Measurements from ENCODE around the gene CACNB4.

The CACNB4 gene

GRCh38 chr2:151845481-151845880, 253.4 kb downstream of the CACNB4 start:
- TF ChIP-seq, protein P1, sequence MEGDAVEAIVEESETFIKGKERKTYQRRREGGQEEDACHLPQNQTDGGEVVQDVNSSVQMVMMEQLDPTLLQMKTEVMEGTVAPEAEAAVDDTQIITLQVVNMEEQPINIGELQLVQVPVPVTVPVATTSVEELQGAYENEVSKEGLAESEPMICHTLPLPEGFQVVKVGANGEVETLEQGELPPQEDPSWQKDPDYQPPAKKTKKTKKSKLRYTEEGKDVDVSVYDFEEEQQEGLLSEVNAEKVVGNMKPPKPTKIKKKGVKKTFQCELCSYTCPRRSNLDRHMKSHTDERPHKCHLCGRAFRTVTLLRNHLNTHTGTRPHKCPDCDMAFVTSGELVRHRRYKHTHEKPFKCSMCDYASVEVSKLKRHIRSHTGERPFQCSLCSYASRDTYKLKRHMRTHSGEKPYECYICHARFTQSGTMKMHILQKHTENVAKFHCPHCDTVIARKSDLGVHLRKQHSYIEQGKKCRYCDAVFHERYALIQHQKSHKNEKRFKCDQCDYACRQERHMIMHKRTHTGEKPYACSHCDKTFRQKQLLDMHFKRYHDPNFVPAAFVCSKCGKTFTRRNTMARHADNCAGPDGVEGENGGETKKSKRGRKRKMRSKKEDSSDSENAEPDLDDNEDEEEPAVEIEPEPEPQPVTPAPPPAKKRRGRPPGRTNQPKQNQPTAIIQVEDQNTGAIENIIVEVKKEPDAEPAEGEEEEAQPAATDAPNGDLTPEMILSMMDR (conservative IDR thresholded peaks at IDR 0.05; ENCODE audit: low read depth): no peak
- ChIA-PET CTCF (no interaction called here), POLR2A (ENCODE audit: low non-redundant PET) (no interaction called here)
- no peak for DNase-seq (ENCODE audit: low spot score)
- no peak overlapping the region for H3K27ac ChIP-seq

- CTCF ChIA-PET: no interaction called here
- TF ChIP-seq, protein P1 (conservative IDR thresholded peaks at IDR 0.05; ENCODE audit: low read depth): no peak
- no peak overlapping the region for H3K27ac ChIP-seq
- POLR2A ChIA-PET (ENCODE audit: low non-redundant PET): no interaction called here
- DNase-seq (ENCODE audit: low spot score): no peak
Measured at GRCh38 chr2:151844211-151844896, 254.5 kb downstream of the CACNB4 start.

DNA sequence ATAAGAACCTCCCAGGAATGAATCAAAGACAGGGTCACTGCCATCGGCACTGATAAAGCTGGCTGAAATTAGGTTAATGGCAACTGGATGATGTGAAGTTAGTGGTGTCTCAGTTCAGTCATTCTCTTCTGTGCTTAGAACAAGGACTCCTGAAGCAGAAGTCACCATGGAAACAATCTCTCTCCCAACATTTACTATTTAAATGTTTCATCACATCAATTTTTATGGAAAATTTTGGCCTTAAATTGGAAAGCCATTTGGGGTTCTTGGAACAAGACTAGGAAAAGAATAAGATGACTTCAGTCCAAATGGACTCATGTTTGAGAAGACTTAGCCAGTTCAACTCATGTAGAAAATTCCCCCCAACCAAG, 255.2 kb downstream of the CACNB4 start:
- CTCF ChIA-PET: no interaction called here
- H3K27ac ChIP-seq: no peak overlapping the region
- POLR2A ChIA-PET (ENCODE audit: low non-redundant PET): no interaction called here

DNA sequence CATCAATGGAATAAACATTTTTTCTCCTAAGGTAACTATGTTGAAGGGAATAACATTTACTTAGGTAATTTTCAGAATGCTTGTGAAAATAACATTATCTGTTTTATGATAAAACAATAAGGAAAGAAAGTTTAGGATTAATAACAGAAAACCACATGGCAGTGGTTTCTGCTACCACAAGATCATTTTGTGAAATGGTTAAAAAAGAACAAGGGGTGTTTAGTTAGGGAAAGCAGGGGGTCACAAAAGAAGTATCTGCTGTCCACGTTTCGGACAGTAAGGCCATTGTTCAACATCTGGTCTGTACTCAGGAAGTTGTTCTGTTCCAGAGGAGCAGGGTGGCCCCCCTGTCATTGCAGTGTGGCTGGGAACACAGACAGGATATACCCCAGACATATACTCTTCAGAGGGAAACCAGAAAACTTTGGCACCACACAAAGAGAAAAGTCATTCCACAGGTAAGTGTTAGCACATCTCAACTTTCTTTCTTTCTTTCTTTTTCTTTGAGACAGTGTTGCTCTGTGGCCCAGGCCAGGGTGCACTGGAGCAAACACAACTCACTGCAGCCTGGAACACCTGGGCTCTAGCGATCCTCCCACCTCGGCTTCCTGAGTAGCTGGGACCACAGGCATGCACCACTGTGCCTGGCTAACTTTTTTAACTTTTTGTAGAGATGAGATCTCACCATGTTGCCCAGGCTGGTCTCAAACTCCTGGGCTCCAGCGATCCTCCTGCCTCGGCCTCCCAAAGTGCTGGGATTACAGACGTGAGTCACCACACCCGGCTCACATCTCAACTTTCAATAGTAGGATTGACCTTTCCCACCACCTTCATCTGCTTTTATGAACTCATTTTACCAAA, 255.8 kb downstream of the CACNB4 start:
- no peak overlapping the region for H3K27ac ChIP-seq
- ChIA-PET POLR2A (ENCODE audit: low non-redundant PET) (no interaction called here), CTCF (no interaction called here)
- no peak for DNase-seq (ENCODE audit: low spot score)
- TF ChIP-seq, protein P1 (conservative IDR thresholded peaks at IDR 0.05; ENCODE audit: low read depth): no peak

More for the DNA sequence above, 255.2 kb downstream of the CACNB4 start:
- no peak for DNase-seq (ENCODE audit: low spot score)
- TF ChIP-seq, protein P1 (conservative IDR thresholded peaks at IDR 0.05; ENCODE audit: low read depth): no peak

DNA sequence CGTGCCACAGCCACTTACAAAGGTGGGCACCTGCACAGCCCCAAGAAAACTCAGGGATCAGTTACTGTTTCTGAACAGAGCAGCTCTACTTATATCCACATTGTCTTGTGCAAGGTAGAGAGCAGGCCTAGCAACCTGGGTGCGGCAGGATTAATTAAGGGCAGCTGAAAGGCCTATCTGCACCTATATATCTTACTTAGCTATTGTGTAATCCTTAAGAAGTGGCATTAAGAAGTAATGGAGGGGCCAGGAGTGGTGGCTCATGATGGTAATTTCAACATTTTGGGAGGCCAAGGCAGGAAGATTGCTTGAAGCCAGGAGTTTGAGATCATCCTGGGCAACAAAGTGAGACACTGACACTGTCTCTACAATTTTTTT, 257.8 kb downstream of the CACNB4 start:
- ChIA-PET CTCF (interaction anchor here (0.6 to 0.9 kb wide), 2 partner anchors 45 to 56 kb away, joined by 3 to 4 read pairs; no protein-coding TSS in a partner anchor), POLR2A (ENCODE audit: low non-redundant PET) (no interaction called here)
- no peak overlapping the region for H3K27ac ChIP-seq
- DNase-seq (ENCODE audit: low spot score): no peak
- TF ChIP-seq, protein P1 (conservative IDR thresholded peaks at IDR 0.05; ENCODE audit: low read depth): no peak

- ChIA-PET CTCF (interaction anchor here (0.6 to 0.9 kb wide), 2 partner anchors 46 to 57 kb away, joined by 3 to 4 read pairs; no protein-coding TSS in a partner anchor), POLR2A (ENCODE audit: low non-redundant PET) (no interaction called here)
- TF ChIP-seq, protein P1 (conservative IDR thresholded peaks at IDR 0.05; ENCODE audit: low read depth): no peak
- no peak overlapping the region for H3K27ac ChIP-seq
- DNase-seq (ENCODE audit: low spot score): no peak
Measured at GRCh38 chr2:151840216-151841046, 258.4 kb downstream of the CACNB4 start.
